IPS DF 4.7 (cell line): Measurements from ENCODE around the gene KLHL7.
"Not testable (repeated sequence)": the region's sequence is repeated elsewhere in the genome, so short reads cannot be mapped to it uniquely, and the experiment has no call there.

ENCODE experiments used
- DNase-seq: peaks from one replicate; pipeline ENCODE4 v3.0.0-alpha.2; 2013; ENCODE audit warnings: low spot score; ENCODE audit errors: extremely low read depth

Gene KLHL7

GRCh38 chr7:23106823-23107663 lies 1.5 kb downstream of the KLHL7 start:
- DNase-seq = no peak

- DNase-seq = no peak
Observed at GRCh38 chr7:23107781-23108180, 2.2 kb downstream of the KLHL7 start.

GRCh38 chr7:23108995-23109394 lies 3.4 kb downstream of the KLHL7 start:
- DNase-seq = no peak

GRCh38 chr7:23109470-23109869 lies 3.9 kb downstream of the KLHL7 start:
- no peak for DNase-seq

- no peak for DNase-seq
Observed at GRCh38 chr7:23114896-23115295, 9.3 kb downstream of the KLHL7 start.

- peak; percentile 84 for DNase-seq
Observed at GRCh38 chr7:23115991-23116390, 10.4 kb downstream of the KLHL7 start.

- DNase-seq = no peak
Observed at GRCh38 chr7:23117841-23118240, 12.3 kb downstream of the KLHL7 start.

- no peak for DNase-seq
Observed at GRCh38 chr7:23120106-23120505, 14.5 kb downstream of the KLHL7 start.

GRCh38 chr7:23121165-23121564 lies 15.6 kb downstream of the KLHL7 start:
- no peak for DNase-seq

- DNase-seq = no peak
Observed at GRCh38 chr7:23123007-23123406, 17.4 kb downstream of the KLHL7 start.

- DNase-seq = no peak
Observed at GRCh38 chr7:23123465-23123864, 17.9 kb downstream of the KLHL7 start.

GRCh38 chr7:23129036-23129435 lies 23.5 kb downstream of the KLHL7 start:
- no peak for DNase-seq

- DNase-seq = not testable (repeated sequence)
Observed at GRCh38 chr7:23131799-23132198, 26.2 kb downstream of the KLHL7 start.

GRCh38 chr7:23133797-23134196 lies 28.2 kb downstream of the KLHL7 start:
- no peak for DNase-seq

- DNase-seq = no peak
Observed at GRCh38 chr7:23135755-23136154, 30.2 kb downstream of the KLHL7 start.

- no peak for DNase-seq
Observed at GRCh38 chr7:23136216-23136615, 30.6 kb downstream of the KLHL7 start.

GRCh38 chr7:23157679-23158078 lies 52.1 kb downstream of the KLHL7 start:
- DNase-seq = no peak

GRCh38 chr7:23158546-23158945 lies 53.0 kb downstream of the KLHL7 start:
- no peak for DNase-seq

GRCh38 chr7:23161482-23161881 lies 55.9 kb downstream of the KLHL7 start:
- no peak for DNase-seq

GRCh38 chr7:23164846-23165245 lies 59.3 kb downstream of the KLHL7 start:
- no peak for DNase-seq

- DNase-seq = no peak
Observed at GRCh38 chr7:23165316-23165715, 59.7 kb downstream of the KLHL7 start.

- no peak for DNase-seq
Observed at GRCh38 chr7:23167691-23168090, 62.1 kb downstream of the KLHL7 start.

GRCh38 chr7:23168111-23168885 lies 62.7 kb downstream of the KLHL7 start:
- DNase-seq = no peak
